ENCODE results near the gene CDK6.

DNA sequence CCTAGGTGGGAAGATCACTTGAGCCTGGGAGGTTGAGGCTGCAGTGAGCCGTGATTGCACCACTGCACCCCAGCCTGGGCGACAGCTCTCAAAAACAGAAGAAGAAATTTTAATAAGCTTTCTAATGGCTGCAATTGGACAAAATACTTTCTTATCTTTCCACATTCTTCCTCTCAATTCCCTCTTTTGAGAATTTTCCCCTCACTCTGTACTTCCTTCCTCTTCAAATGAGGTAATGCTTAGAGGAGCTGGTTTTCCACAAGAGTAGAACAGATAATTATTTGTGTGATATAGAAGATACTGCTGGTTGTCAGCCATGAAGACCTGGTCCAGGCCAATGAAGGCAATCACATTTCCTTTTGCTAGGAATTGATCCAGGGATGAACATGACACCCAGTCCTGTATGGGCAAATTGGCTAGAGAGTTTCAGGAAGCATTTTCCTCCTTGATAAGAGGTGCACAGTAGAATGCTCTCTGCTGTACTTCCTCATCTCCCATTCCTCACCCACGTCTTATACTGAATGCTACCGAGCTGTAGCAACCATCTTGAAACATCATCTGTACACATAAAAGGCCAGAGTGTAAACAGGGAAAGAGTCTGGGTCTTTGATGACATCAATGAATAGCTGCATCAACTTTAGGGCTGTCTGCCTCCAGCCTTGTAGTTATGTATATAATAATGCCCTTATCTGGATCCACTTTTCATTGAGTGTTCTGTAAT is 103.9 kb downstream of the CDK6 start:
- TF ChIP-seq EP300 (IDR thresholded peaks at IDR 0.05) (no peak), POLR2AphosphoS5 (IDR thresholded peaks at IDR 0.05) (no peak)
- TF ChIP-seq, protein P1, sequence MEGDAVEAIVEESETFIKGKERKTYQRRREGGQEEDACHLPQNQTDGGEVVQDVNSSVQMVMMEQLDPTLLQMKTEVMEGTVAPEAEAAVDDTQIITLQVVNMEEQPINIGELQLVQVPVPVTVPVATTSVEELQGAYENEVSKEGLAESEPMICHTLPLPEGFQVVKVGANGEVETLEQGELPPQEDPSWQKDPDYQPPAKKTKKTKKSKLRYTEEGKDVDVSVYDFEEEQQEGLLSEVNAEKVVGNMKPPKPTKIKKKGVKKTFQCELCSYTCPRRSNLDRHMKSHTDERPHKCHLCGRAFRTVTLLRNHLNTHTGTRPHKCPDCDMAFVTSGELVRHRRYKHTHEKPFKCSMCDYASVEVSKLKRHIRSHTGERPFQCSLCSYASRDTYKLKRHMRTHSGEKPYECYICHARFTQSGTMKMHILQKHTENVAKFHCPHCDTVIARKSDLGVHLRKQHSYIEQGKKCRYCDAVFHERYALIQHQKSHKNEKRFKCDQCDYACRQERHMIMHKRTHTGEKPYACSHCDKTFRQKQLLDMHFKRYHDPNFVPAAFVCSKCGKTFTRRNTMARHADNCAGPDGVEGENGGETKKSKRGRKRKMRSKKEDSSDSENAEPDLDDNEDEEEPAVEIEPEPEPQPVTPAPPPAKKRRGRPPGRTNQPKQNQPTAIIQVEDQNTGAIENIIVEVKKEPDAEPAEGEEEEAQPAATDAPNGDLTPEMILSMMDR (IDR thresholded peaks at IDR 0.05) = no peak

Data from gastroesophageal sphincter (tissue), 3 donors.